CD4-positive, alpha-beta T cell treated with Interleukin-10 for 1 hour (primary cell): ENCODE results near the gene SLC4A1AP.

ENCODE experiments used
- DNase-seq: peaks from one replicate; pipeline ENCODE4 v3.0.0-alpha.2; 2020

SLC4A1AP gene

GRCh38 chr2:27721884-27722485 is 58.3 kb downstream of the SLC4A1AP start:
- DNase-seq, result no peak

GRCh38 chr2:27723372-27724144 is 59.9 kb downstream of the SLC4A1AP start:
- peak; percentile 31 for DNase-seq

GRCh38 chr2:27724191-27724590 is 60.5 kb downstream of the SLC4A1AP start:
- DNase-seq, result no peak

GRCh38 chr2:27724905-27725701 is 61.4 kb downstream of the SLC4A1AP start:
- DNase-seq, result no peak

GRCh38 chr2:27727257-27727656 is 63.6 kb downstream of the SLC4A1AP start:
- no peak for DNase-seq

GRCh38 chr2:27728081-27728858 is 64.6 kb downstream of the SLC4A1AP start:
- DNase-seq, result no peak

GRCh38 chr2:27729198-27729597 is 65.5 kb downstream of the SLC4A1AP start:
- no peak for DNase-seq

- no peak for DNase-seq
These were observed 65.9 kb downstream of the SLC4A1AP start for GRCh38 chr2:27729614-27730013.

GRCh38 chr2:27730261-27730662 is 66.6 kb downstream of the SLC4A1AP start:
- DNase-seq, result no peak

GRCh38 chr2:27730980-27731691 is 67.4 kb downstream of the SLC4A1AP start:
- no peak for DNase-seq

GRCh38 chr2:27734305-27734704 is 70.6 kb downstream of the SLC4A1AP start:
- DNase-seq, result no peak

GRCh38 chr2:27735263-27735904 is 71.7 kb downstream of the SLC4A1AP start:
- peak; percentile 59 for DNase-seq

- no peak for DNase-seq
These were observed 72.6 kb downstream of the SLC4A1AP start for GRCh38 chr2:27736031-27736889.

GRCh38 chr2:27736890-27737204 is 73.2 kb downstream of the SLC4A1AP start:
- DNase-seq, result no peak

- DNase-seq, result no peak
These were observed 74.1 kb downstream of the SLC4A1AP start for GRCh38 chr2:27737676-27738348.

- no peak for DNase-seq
These were observed 74.8 kb downstream of the SLC4A1AP start for GRCh38 chr2:27738349-27739057.

GRCh38 chr2:27739058-27739373 is 75.3 kb downstream of the SLC4A1AP start:
- DNase-seq, result no peak

GRCh38 chr2:27741673-27742072 is 78.0 kb downstream of the SLC4A1AP start:
- DNase-seq, result no peak

GRCh38 chr2:27742571-27742970 is 78.9 kb downstream of the SLC4A1AP start:
- DNase-seq, result no peak
